ENCODE data around the gene SKAP2. TPM values are rescaled to one million over a fixed set of nuclear protein-coding genes. Genes with fewer than 3 reads are reported as not detected.

Gene SKAP2
- polyA plus RNA-seq, 1 experiment = 16.0 TPM

GRCh38 chr7:26668821-26669220 is 195.6 kb downstream of the SKAP2 start:
- H3K9me3 ChIP-seq (ENCODE audit: control insufficient read depth, insufficient read depth, low read length) = no peaks in the 10 kb centered on the region
- no peak overlapping the region for H3K4me3 ChIP-seq (ENCODE audit: low read depth, low read length)
- no peak for TF ChIP-seq CTCF (IDR thresholded peaks at IDR 0.05; ENCODE audit: low read depth, low read length)
- CTCF ChIA-PET = interaction anchor here (0.6 to 7.6 kb wide), 4 partner anchors 176 to 775 kb away, joined by 3 to 70 read pairs (median 24); no protein-coding TSS in a partner anchor
- POLR2A ChIA-PET = no interaction called here
- H3K27ac ChIP-seq (ENCODE audit: low read depth, low read length) = no peak overlapping the region
- DNase-seq (ENCODE audit: low read depth, low spot score) = no peak
- H3K27me3 ChIP-seq (ENCODE audit: control insufficient read depth, insufficient read depth, low read length) = no peaks in the 10 kb centered on the region

DNA sequence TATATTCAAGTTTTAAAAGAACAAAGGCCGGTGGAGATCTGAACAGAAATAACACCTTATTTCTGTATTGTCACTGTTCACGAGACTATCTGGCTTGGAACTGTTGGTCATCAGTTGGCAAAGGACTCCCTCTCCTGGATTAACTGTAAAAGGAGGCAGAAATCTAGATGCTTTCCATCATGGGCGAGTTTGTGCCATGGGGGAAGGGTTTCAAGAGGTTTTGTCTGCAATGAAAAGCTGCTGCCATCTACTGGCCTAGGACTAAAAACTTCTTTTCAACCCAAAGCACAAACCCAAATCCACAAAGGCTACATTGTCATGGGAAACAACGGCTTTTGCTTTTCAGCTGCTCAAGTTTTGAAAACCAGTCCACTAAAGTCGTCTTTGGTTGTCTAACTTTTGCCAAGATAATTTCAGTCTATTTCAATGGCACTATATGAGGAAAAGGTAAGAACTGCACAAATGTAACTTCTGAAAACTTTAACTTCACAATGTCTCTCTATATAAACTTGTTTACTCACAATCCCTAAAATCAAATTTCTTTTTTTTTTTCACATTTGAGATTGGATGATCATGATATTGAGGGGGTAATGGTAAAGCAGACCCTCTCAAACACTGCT is 196.8 kb downstream of the SKAP2 start:
- no peaks in the 10 kb centered on the region for H3K9me3 ChIP-seq (ENCODE audit: control insufficient read depth, insufficient read depth, low read length)
- H3K27me3 ChIP-seq (ENCODE audit: control insufficient read depth, insufficient read depth, low read length) = no peaks in the 10 kb centered on the region
- TF ChIP-seq CTCF (IDR thresholded peaks at IDR 0.05; ENCODE audit: low read depth, low read length) = peak; percentile 92
- no peak overlapping the region for H3K4me3 ChIP-seq (ENCODE audit: low read depth, low read length)
- CTCF ChIA-PET = interaction anchor here (0.6 to 7.6 kb wide), 32 partner anchors 8 to 806 kb away, joined by 3 to 179 read pairs (median 4); partner anchors contain the start of gene HOXA5
- H3K27ac ChIP-seq (ENCODE audit: low read depth, low read length) = no peak overlapping the region
- peak; percentile 56 for DNase-seq (ENCODE audit: low read depth, low spot score)
- POLR2A ChIA-PET = no interaction called here

GRCh38 chr7:26664735-26665416 is 199.5 kb downstream of the SKAP2 start:
- no peak overlapping the region for H3K4me3 ChIP-seq (ENCODE audit: low read depth, low read length)
- no peak for DNase-seq (ENCODE audit: low read depth, low spot score)
- POLR2A ChIA-PET = no interaction called here
- TF ChIP-seq CTCF (IDR thresholded peaks at IDR 0.05; ENCODE audit: low read depth, low read length) = no peak
- CTCF ChIA-PET = interaction anchor here (0.6 to 7.6 kb wide), 4 partner anchors 293 to 1099 kb away, joined by 3 to 179 read pairs (median 37); no protein-coding TSS in a partner anchor
- H3K27ac ChIP-seq (ENCODE audit: low read depth, low read length) = no peak overlapping the region
- H3K27me3 ChIP-seq (ENCODE audit: control insufficient read depth, insufficient read depth, low read length) = no peaks in the 10 kb centered on the region
- H3K9me3 ChIP-seq (ENCODE audit: control insufficient read depth, insufficient read depth, low read length) = no peaks in the 10 kb centered on the region

- Histone ChIP-seq H3K27me3 (ENCODE audit: control insufficient read depth, insufficient read depth, low read length) (no peaks in the 10 kb centered on the region), H3K27ac (ENCODE audit: low read depth, low read length) (no peak overlapping the region), H3K4me3 (ENCODE audit: low read depth, low read length) (no peak overlapping the region), H3K9me3 (ENCODE audit: control insufficient read depth, insufficient read depth, low read length) (no peaks in the 10 kb centered on the region)
- ChIA-PET POLR2A (no interaction called here), CTCF (interaction anchor here (0.6 to 7.6 kb wide), 4 partner anchors 292 to 771 kb away, joined by 3 to 179 read pairs (median 37); no protein-coding TSS in a partner anchor)
- DNase-seq (ENCODE audit: low read depth, low spot score) = no peak
- no peak for TF ChIP-seq CTCF (IDR thresholded peaks at IDR 0.05; ENCODE audit: low read depth, low read length)
These were observed 200.1 kb downstream of the SKAP2 start for GRCh38 chr7:26664274-26664673.

GRCh38 chr7:26663874-26664273 is 200.5 kb downstream of the SKAP2 start:
- no peak for DNase-seq (ENCODE audit: low read depth, low spot score)
- CTCF ChIA-PET = interaction anchor here (0.6 to 7.6 kb wide), 4 partner anchors 292 to 770 kb away, joined by 3 to 179 read pairs (median 37); no protein-coding TSS in a partner anchor

More at GRCh38 chr7:26663874-26664273, 200.5 kb downstream of the SKAP2 start:
- no peaks in the 10 kb centered on the region for H3K9me3 ChIP-seq (ENCODE audit: control insufficient read depth, insufficient read depth, low read length)
- H3K27ac ChIP-seq (ENCODE audit: low read depth, low read length) = no peak overlapping the region
- POLR2A ChIA-PET = no interaction called here
- no peak overlapping the region for H3K4me3 ChIP-seq (ENCODE audit: low read depth, low read length)
- H3K27me3 ChIP-seq (ENCODE audit: control insufficient read depth, insufficient read depth, low read length) = no peaks in the 10 kb centered on the region
- TF ChIP-seq CTCF (IDR thresholded peaks at IDR 0.05; ENCODE audit: low read depth, low read length) = no peak

Data from AG04450 (cell line).